Mucosa of rectum (tissue), 2 donors: ENCODE results near the gene SMURF2.
"Not testable (repeated sequence)": the region's sequence is repeated elsewhere in the genome, so short reads cannot be mapped to it uniquely, and the experiment has no call there.

Source experiments
- H3K27ac ChIP-seq, 2 donors: one replicate each; pipeline ENCODE4 v1.7.0; 2013; ENCODE audit warnings: inconsistent platforms in 2 of 2, low read depth in 2 of 2, low read length in 2 of 2
- H3K27me3 ChIP-seq, 2 donors: one replicate each; pipeline ENCODE4 v1.7.0; 2013; ENCODE audit warnings: low read length in 2 of 2; ENCODE audit not compliant: control insufficient read depth in 2 of 2, insufficient read depth in 2 of 2
- H3K36me3 ChIP-seq, 2 donors: one replicate each; pipeline ENCODE4 v1.7.0; 2013; ENCODE audit warnings: low read length in 2 of 2; ENCODE audit not compliant: control insufficient read depth in 2 of 2, insufficient read depth in 2 of 2
- H3K4me1 ChIP-seq, 2 donors: one replicate each; pipeline ENCODE4 v1.7.0; 2013; ENCODE audit warnings: low read length in 2 of 2, mild to moderate bottlenecking in 1 of 2; ENCODE audit not compliant: control insufficient read depth in 2 of 2, insufficient read depth in 2 of 2
- H3K4me3 ChIP-seq, 2 donors: one replicate each; pipeline ENCODE4 v1.7.0; 2013; ENCODE audit warnings: low read length in 2 of 2
- H3K9ac ChIP-seq, 2 donors: one replicate each; pipeline ENCODE4 v1.7.0; 2013; ENCODE audit warnings: low read length in 2 of 2, low read depth in 1 of 2, mild to moderate bottlenecking in 1 of 2
- H3K9me3 ChIP-seq, 2 donors: one replicate each; pipeline ENCODE4 v1.7.0; 2013; ENCODE audit warnings: low read length in 2 of 2; ENCODE audit not compliant: control insufficient read depth in 2 of 2
- donor health status: healthy.
- donor health status: Normal muscosa, but diverticular disease.

SMURF2 gene

GRCh38 chr17:64617125-64617780 is 44.9 kb downstream of the SMURF2 start:
- Histone ChIP-seq H3K9me3 (no peaks in the 10 kb centered on the region), H3K27me3 (no peaks in the 10 kb centered on the region), H3K36me3 (no peaks in the 10 kb centered on the region), H3K4me1 (peaks cover 17 to 18% of the 10 kb centered on the region in 2 donors), H3K27ac (no peak overlapping the region), H3K9ac (no peak overlapping the region), H3K4me3 (no peak overlapping the region)

GRCh38 chr17:64615028-64615677 is 47.0 kb downstream of the SMURF2 start:
- Histone ChIP-seq H3K9me3 (no peaks in the 10 kb centered on the region), H3K4me1 (peaks cover 14 to 17% of the 10 kb centered on the region in 2 donors), H3K27ac (no peak overlapping the region), H3K9ac (no peak overlapping the region), H3K36me3 (no peaks in the 10 kb centered on the region), H3K4me3 (no peak overlapping the region), H3K27me3 (no peaks in the 10 kb centered on the region)

GRCh38 chr17:64614266-64615027 is 47.7 kb downstream of the SMURF2 start:
- Histone ChIP-seq H3K27ac (no peak overlapping the region), H3K36me3 (no peaks in the 10 kb centered on the region), H3K4me3 (no peak overlapping the region), H3K9me3 (no peaks in the 10 kb centered on the region), H3K9ac (no peak overlapping the region), H3K4me1 (peaks cover 12 to 17% of the 10 kb centered on the region in 2 donors), H3K27me3 (no peaks in the 10 kb centered on the region)

DNA sequence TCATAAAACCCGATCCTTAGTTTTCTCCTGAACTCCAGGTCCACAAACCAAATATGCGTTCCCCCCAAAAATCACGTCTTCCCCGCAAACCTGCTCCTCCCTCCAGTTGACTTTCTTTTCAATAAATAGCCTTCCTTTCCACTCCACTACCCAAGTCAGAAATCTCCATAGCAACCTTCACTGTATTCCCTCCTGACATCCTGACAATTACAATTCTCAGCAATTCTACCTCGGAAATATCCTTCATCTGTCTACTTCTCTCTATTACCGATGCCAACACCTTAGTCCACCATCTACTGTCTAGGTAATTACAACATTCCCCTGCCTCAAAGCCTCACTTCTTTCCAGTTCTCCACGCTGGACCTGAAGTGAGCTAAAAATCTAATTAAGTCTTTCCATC is 50.7 kb downstream of the SMURF2 start:
- Histone ChIP-seq H3K4me3 (no peak overlapping the region), H3K27me3 (no peaks in the 10 kb centered on the region), H3K9me3 (no peaks in the 10 kb centered on the region), H3K4me1 (peaks cover 12% of the 10 kb centered on the region in 2 donors), H3K27ac (no peak overlapping the region), H3K36me3 (no peaks in the 10 kb centered on the region), H3K9ac (no peak overlapping the region)

DNA sequence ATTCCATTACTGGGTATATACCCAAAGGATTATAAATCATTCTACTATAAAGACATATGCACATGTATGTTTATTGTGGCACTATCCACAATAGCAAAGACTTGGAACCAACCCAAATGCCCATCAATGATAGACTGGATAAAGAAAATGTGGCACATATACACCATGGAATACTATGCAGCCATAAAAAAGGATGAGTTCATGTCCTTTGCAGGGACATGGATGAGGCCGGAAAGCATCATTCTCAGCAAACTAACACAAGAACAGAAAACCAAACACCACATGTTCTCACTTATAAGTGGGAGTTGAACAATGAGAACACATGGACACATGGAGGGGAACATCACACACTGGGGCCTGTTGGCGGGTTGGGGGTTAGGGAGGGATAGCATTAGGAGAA is 51.9 kb downstream of the SMURF2 start:
- H3K4me1 ChIP-seq, result peaks cover 10 to 11% of the 10 kb centered on the region in 2 donors
- H3K36me3 ChIP-seq, H3K27me3 ChIP-seq, H3K27ac ChIP-seq, H3K9me3 ChIP-seq, H3K9ac ChIP-seq, H3K4me3 ChIP-seq: not testable (repeated sequence)

DNA sequence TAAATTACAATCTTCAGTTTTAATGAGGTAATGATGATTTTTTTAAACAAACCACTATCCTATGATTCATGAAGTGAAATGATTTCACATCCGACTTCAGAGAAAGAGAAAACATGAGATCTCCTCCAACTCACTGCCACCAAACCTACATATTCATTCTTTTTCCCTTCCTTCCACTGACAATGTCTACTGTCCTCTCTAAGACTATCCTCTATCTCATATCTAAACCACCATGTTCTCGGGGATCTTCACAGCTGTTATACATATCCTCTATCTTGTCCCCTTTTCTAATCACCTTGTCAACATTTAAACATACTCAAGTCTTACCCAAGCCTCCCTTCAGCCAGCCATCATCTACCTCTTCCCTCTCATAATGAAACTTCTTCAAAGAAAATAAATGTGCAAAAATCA is 53.5 kb downstream of the SMURF2 start:
- H3K27me3 ChIP-seq, result no peaks in the 10 kb centered on the region
- H3K36me3 ChIP-seq, result no peaks in the 10 kb centered on the region
- H3K9me3 ChIP-seq, result no peaks in the 10 kb centered on the region
- no peak overlapping the region for H3K4me3 ChIP-seq
- H3K27ac ChIP-seq, result no peak overlapping the region
- H3K4me1 ChIP-seq, result no peaks in the 10 kb centered on the region
- H3K9ac ChIP-seq, result no peak overlapping the region

DNA sequence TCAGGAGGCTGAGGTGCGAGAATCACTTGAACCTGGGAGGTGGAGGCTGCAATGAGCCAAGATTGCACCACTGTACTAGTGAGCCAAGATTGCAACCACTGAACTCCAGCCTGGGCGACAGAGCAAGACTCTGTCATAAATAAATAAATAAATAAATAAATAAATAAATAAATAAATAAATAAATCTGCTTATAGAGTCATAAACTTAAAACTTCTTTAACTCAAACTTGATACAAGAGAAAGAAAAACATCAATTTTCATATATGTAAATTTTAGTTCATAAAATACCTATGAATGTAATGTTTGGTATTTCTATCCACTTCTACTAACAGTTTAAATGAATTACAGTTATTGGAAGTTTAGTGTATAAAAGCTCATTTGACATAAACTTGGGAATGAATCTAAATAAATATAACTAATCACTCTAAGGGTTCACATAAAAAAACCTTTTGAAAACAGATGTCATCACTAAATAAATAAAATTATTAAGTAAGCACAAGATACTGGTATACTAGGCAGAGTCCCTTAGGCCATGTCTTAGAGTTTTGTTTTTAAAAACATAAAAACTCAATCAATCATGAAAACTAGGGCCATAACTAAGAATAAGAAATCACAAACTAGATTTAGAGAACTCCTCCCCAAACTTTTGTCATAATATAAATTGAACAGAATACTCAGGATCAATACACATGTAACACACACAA is 54.1 kb downstream of the SMURF2 start:
- no peaks in the 10 kb centered on the region for H3K9me3 ChIP-seq
- no peak overlapping the region for H3K4me3 ChIP-seq
- no peaks in the 10 kb centered on the region for H3K36me3 ChIP-seq
- no peak overlapping the region for H3K9ac ChIP-seq
- H3K27ac ChIP-seq, result no peak overlapping the region
- no peaks in the 10 kb centered on the region for H3K27me3 ChIP-seq
- H3K4me1 ChIP-seq, result no peaks in the 10 kb centered on the region

DNA sequence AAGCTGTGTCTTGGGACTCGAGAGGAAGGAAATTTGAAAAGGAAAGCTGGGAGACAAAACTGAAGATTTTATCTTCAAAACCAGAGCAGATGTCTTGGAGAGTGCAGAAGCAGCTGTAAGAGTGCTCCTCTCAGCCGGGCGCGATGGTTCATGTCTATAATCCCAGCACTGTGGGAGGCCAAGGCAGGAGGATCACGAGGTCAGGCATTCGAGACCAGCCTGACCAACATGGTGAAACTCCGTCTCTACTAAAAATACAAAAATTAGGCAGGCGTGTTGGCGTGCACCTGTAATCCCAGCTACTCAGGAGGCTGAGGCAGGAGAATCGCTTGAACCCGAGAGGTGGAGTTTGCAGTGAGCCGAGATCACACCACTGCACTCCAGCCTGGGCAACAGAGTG is 57.6 kb downstream of the SMURF2 start:
- not testable (repeated sequence) for H3K27me3 ChIP-seq, H3K4me1 ChIP-seq, H3K27ac ChIP-seq, H3K9me3 ChIP-seq, H3K4me3 ChIP-seq, H3K9ac ChIP-seq, H3K36me3 ChIP-seq

GRCh38 chr17:64603987-64604386 is 58.1 kb downstream of the SMURF2 start:
- H3K4me1 ChIP-seq, result no peaks in the 10 kb centered on the region
- no peak overlapping the region for H3K9ac ChIP-seq
- no peak overlapping the region for H3K27ac ChIP-seq
- no peaks in the 10 kb centered on the region for H3K27me3 ChIP-seq
- H3K4me3 ChIP-seq, result no peak overlapping the region
- no peaks in the 10 kb centered on the region for H3K9me3 ChIP-seq
- no peaks in the 10 kb centered on the region for H3K36me3 ChIP-seq

GRCh38 chr17:64599827-64600226 is 62.3 kb downstream of the SMURF2 start:
- Histone ChIP-seq H3K9me3 (no peaks in the 10 kb centered on the region), H3K4me1 (no peaks in the 10 kb centered on the region), H3K27me3 (no peaks in the 10 kb centered on the region), H3K36me3 (peaks cover 0 to 6% of the 10 kb centered on the region in 2 donors), H3K27ac (no peak overlapping the region), H3K4me3 (no peak overlapping the region), H3K9ac (no peak overlapping the region)
